Progenitor cell of endocrine pancreas (in vitro differentiated cells): ENCODE data around the gene EGFL8. TPM values are rescaled to one million over a fixed set of nuclear protein-coding genes. Genes with fewer than 3 reads are reported as not detected.

Experiments
- DNase-seq: peaks from one replicate; pipeline ENCODE4 v3.0.0; 2021; ENCODE audit warnings: low spot score; ENCODE audit not compliant: unreplicated experiment
- H3K27ac Mint-ChIP-seq: 2 replicates; pipeline ENCODE4 v1.8.0; 2021; ENCODE audit warnings: mild to moderate bottlenecking, moderate library complexity, mixed read lengths
- H3K27me3 Mint-ChIP-seq: 2 replicates; pipeline ENCODE4 v1.8.0; 2021; ENCODE audit warnings: mixed read lengths
- H3K36me3 Mint-ChIP-seq: 2 replicates; pipeline ENCODE4 v1.8.0; 2022; ENCODE audit warnings: mixed read lengths; ENCODE audit not compliant: insufficient read depth
- H3K4me1 Mint-ChIP-seq: 2 replicates; pipeline ENCODE4 v1.8.0; 2021; ENCODE audit warnings: low read depth, mixed read lengths
- H3K4me3 Mint-ChIP-seq: 2 replicates; pipeline ENCODE4 v1.8.0; 2021; ENCODE audit warnings: low read depth, mild to moderate bottlenecking, moderate library complexity, mixed read lengths
- H3K9me3 Mint-ChIP-seq: 2 replicates; pipeline ENCODE4 v1.8.0; 2021; ENCODE audit warnings: low read depth, mixed read lengths
- CTCF ChIP-seq: fragments of 200-600 bp; sonication (generic); IDR thresholded peaks from one replicate; pipeline ENCODE4 v1.5.0; 2021; ENCODE audit warnings: antibody characterized with exemption, mild to moderate bottlenecking; ENCODE audit not compliant: unreplicated experiment
- total RNA-seq: library from RNA; stranded (reverse); gene quantifications from 2 replicates; pipeline ENCODE4 v1.2.1, GENCODE V29; 2021

EGFL8 gene
- total RNA-seq, 1 donor from 2014 or later = 83.1 TPM

DNA sequence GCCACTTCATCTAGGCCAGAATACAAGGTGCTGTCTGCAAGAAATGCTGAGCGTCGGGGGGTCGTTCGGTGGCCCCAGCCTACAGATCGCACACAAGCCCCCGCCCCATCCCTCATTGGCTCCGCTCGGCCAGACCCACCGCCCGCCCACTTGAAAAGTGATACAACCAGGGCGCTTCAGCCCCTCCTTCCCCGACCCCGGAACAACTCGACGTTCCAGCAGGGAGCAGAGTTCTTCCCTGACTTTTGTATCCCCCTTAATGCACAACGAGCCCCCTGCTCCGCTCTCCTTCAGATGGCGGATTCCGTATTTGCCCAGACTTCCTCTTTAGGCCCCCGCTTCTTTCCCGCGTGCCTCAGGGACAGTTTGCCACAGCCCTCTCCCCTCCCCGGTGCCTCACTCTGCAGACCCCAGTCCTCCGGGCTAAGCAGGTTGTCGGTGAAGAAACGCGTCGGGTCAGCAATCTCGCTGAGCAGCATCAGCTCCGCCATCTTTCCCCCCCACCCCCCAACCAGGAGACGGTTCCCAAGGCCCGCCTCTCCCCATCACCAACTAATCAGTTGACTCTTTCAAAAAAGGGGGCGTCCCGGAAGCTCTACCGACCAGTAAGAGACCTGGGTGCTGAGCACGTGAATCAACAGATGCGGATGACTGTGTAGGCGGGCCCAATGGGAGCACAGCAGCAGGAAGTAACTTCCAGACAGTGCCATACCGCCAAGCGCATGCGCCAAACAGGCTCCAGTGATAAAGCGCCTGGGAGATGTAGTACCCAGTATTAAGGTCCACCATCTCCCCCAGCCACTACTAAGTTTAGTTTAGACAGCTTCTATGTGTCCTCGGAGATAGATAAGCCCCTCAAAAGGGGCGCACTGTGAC is 36.4 kb upstream of the EGFL8 start, which contains the start of gene ATF6B:
Gene ATF6B, minus strand, starts transcription at position 530 of the 876 bp plus-strand sequence. Its CDS starts 39 bp downstream, at position 491.
- H3K36me3 Mint-ChIP-seq = peaks cover 13% of the 10 kb centered on the region
- no peaks in the 10 kb centered on the region for H3K9me3 Mint-ChIP-seq
- no peak for TF ChIP-seq CTCF
- H3K4me3 Mint-ChIP-seq = peak within 1 kb of the TSS; percentile 100
- no peaks in the 10 kb centered on the region for H3K27me3 Mint-ChIP-seq
- peak; percentile 86 for DNase-seq
- peaks cover 27% of the 10 kb centered on the region for H3K4me1 Mint-ChIP-seq
- H3K27ac Mint-ChIP-seq = peak within 1 kb of the TSS; percentile 99

DNA sequence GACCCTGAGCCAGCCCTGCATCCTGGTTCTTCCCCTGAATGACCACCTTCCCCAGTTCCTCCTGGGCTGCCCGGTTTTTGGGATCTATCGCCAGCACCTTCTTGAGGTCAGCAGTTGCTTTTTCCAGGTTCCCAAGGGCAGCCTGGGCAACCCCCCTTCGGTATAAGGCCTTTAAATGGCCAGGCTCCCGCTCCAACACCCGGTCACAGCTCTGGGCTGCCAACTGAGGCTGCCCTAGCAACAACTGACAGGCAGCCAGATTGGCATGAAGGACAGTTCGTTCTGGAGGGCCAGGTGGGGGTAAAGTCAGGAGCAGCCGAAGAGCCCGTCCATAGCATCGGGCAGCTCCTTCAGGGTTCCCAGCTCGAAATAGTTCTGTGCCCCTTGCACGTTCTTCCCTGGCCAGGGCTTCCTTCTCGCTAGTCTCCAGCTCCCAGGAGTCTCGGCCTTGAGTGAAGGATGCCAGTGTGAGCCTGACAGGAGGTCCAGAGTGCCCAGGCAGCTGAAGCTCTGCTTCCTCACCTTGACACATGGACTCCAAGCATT is 35.6 kb upstream of the EGFL8 start:
- H3K27ac Mint-ChIP-seq = peak overlapping the region; percentile 99
- peaks cover 27% of the 10 kb centered on the region for H3K4me1 Mint-ChIP-seq
- no peaks in the 10 kb centered on the region for H3K9me3 Mint-ChIP-seq
- TF ChIP-seq CTCF = no peak
- no peak for DNase-seq
- peak overlapping the region; percentile 100 for H3K4me3 Mint-ChIP-seq
- peaks cover 1% of the 10 kb centered on the region for H3K27me3 Mint-ChIP-seq
- peaks cover 9% of the 10 kb centered on the region for H3K36me3 Mint-ChIP-seq

DNA sequence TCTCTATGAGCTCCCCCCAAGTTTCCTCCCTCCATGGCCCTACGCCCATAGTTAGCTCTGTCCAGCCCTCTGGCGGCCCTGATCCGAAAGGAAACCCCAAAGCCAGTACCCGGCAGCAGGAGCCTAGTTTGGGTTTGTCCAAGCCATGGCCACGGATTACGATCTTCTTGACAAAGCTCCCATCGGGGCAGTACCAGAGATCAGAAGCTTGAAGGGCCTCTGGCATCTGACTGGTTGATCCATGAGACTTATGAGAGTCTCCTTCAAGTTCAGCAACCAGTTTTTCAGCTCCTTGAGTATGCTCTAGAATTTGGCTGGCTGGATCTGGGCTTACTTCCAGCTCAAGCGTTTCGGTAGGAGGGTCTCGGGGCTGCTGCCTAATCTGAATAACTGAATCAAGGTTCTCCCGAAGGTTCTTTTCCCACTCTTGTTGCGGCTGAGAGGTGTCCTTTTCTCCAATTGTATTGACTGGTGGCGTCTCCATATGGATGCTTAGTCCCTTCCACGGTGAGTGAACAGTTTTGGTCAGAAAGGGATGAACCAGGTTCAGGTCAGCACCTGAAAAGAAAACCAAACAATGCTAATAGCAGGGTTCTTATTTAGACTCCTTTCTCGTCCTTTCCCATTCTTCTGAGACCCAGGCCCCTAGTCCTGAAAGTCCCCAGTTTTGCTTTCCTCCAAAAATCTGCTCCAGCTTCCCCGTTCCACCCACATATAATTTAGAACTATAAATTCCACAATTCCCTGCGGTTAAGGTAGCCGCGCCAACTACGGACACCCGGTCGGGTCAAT is 34.9 kb upstream of the EGFL8 start:
- H3K9me3 Mint-ChIP-seq = no peaks in the 10 kb centered on the region
- H3K4me1 Mint-ChIP-seq = peaks cover 27% of the 10 kb centered on the region
- H3K4me3 Mint-ChIP-seq = peak overlapping the region; percentile 92
- no peak for DNase-seq
- H3K36me3 Mint-ChIP-seq = peaks cover 4% of the 10 kb centered on the region
- H3K27ac Mint-ChIP-seq = peak overlapping the region; percentile 98
- TF ChIP-seq CTCF = no peak
- peaks cover 3% of the 10 kb centered on the region for H3K27me3 Mint-ChIP-seq

- no peak for TF ChIP-seq CTCF
- H3K9me3 Mint-ChIP-seq = no peaks in the 10 kb centered on the region
- DNase-seq = no peak
- H3K36me3 Mint-ChIP-seq = no peaks in the 10 kb centered on the region
- H3K4me1 Mint-ChIP-seq = peaks cover 25% of the 10 kb centered on the region
- peaks cover 6% of the 10 kb centered on the region for H3K27me3 Mint-ChIP-seq
- H3K27ac Mint-ChIP-seq = no peak overlapping the region
- H3K4me3 Mint-ChIP-seq = peak overlapping the region; percentile 40
These were observed 32.9 kb upstream of the EGFL8 start for GRCh38 chr6:32131439-32131948.

DNA sequence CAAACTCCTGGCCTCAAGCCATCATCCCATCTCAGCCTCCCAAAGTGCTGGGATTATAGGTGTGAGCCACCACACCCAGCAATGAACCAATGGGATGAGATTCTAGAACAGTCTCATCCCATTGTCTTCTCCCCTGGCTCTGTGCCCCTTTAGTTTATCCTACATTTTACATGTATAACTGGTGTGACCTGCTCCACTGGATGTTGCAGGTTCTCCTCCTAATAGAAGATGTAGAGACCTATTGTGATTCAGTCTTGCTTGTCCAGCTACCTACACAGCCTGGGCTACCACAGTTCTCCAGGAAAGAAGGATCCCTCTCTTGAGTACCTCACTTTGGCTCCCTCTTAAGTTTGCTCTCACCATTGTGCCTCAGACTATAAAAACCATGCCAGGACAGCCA is 32.3 kb upstream of the EGFL8 start:
- peaks cover 19% of the 10 kb centered on the region for H3K4me1 Mint-ChIP-seq
- no peak for DNase-seq
- H3K27me3 Mint-ChIP-seq = peaks cover 6% of the 10 kb centered on the region
- no peak for TF ChIP-seq CTCF
- no peaks in the 10 kb centered on the region for H3K9me3 Mint-ChIP-seq
- H3K27ac Mint-ChIP-seq = no peak overlapping the region
- no peaks in the 10 kb centered on the region for H3K36me3 Mint-ChIP-seq
- no peak overlapping the region for H3K4me3 Mint-ChIP-seq
